K562 (cell line): ENCODE data around the gene UGT3A1. TPM values are rescaled to one million over a fixed set of nuclear protein-coding genes. Genes with fewer than 3 reads are reported as not detected.
A peak's percentile ranks its signal among the peaks of the same experiment; 100 is the strongest.

Source experiments
- ATAC-seq: fragments of 200-7000 bp; cut with Tn5 transposase; 3 replicates; pipeline ENCODE4 v1.9.1; 2020; ENCODE audit warnings: moderate library complexity
- BruUV-seq: library from RNA; stranded (reverse); fragments of 400-500 nt; replicated peaks from 2 replicates; lab custom pipeline; 2021; lab: Mats Ljungman, UMichigan
- CTCF ChIA-PET: fragments of 300-600 bp; formaldehyde crosslinking; extraction: SDS; loops from one replicate; lab custom pipeline; 2021; ENCODE audit warnings: low intra/inter-chr PET ratio; lab: Yijun Ruan, JAX
- POLR2A ChIA-PET: fragments of 300-600, 350-650 bp; sonication (Branson Sonifier 250); formaldehyde crosslinking; extraction: SDS; loops from one replicate; lab custom pipeline; 2021; ENCODE audit warnings: antibody characterized with exemption, inconsistent platforms; lab: Yijun Ruan, JAX
- DNase-seq, 4 experiments: peaks; one replicate each; pipeline versions ENCODE4 v3.0.0 to v3.0.0-alpha.2; 2011 to 2018; ENCODE audit warnings: low spot score in 3 of 4, mixed read lengths in 3 of 4; ENCODE audit errors: extremely low read depth in 1 of 4
- FAIRE-seq: peaks from 2 replicates; lab custom pipeline; 2011; peaks lifted over from hg19 to GRCh38; lab: Jason Lieb, UNC
- H2AFZ ChIP-seq: 2 replicates; pipeline ENCODE4 v1.6.0; 2011; ENCODE audit warnings: low read depth, low read length, control low read depth, inconsistent platforms
- H3K27ac ChIP-seq: fragments of 200-600 bp; 3 replicates; pipeline ENCODE4 v1.8.0; 2011; ENCODE audit warnings: low read depth, mild to moderate bottlenecking, control low read depth, inconsistent platforms, low read length, moderate library complexity, mixed read lengths; ENCODE audit errors: extremely low read depth
- H3K27me3 ChIP-seq, 2 experiments: fragments of 300-600 bp in 1 of 2; 2 replicates in 1 of 2; 3 replicates in 1 of 2; pipeline versions ENCODE4 v1.6.0 to v1.8.0; 2011; ENCODE audit warnings: inconsistent platforms in 2 of 2, low read length in 2 of 2, mild to moderate bottlenecking in 1 of 2, mixed read lengths in 1 of 2, moderate library complexity in 1 of 2; ENCODE audit not compliant: control insufficient read depth in 2 of 2, insufficient read depth in 2 of 2
- H3K36me3 ChIP-seq: fragments of 300-600 bp; 3 replicates; pipeline ENCODE4 v1.8.0; 2011; ENCODE audit warnings: mild to moderate bottlenecking, low read length, inconsistent platforms; ENCODE audit not compliant: control insufficient read depth, insufficient read depth
- H3K4me1 ChIP-seq, 2 experiments: fragments of 200-600 bp in 1 of 2; replicated peaks in 1 of 2; 2 replicates in 1 of 2; 3 replicates in 1 of 2; pipeline versions ENCODE4 v1.5.1 to v1.8.0; 2011; ENCODE audit warnings: inconsistent platforms in 2 of 2, low read length in 2 of 2, mild to moderate bottlenecking in 1 of 2, mixed read lengths in 1 of 2, moderate library complexity in 1 of 2; ENCODE audit not compliant: control insufficient read depth in 2 of 2, insufficient read depth in 2 of 2
- H3K4me2 ChIP-seq: 2 replicates; pipeline ENCODE4 v1.6.1; 2011; ENCODE audit warnings: low read length, control low read depth, inconsistent platforms, mixed read lengths; ENCODE audit not compliant: insufficient read depth
- H3K4me3 ChIP-seq: fragments of 200-600 bp; sonication (generic), shearing (Covaris generic); 2 replicates; pipeline ENCODE4 v1.5.1; 2016; ENCODE audit warnings: control low read depth, inconsistent platforms
- H3K79me2 ChIP-seq: fragments of 200-600 bp; 3 replicates; pipeline ENCODE4 v1.8.0; 2011; ENCODE audit warnings: low read length, inconsistent platforms; ENCODE audit not compliant: control insufficient read depth, insufficient read depth
- H3K9ac ChIP-seq, 2 experiments: 2 replicates each; pipeline versions ENCODE4 v1.6.0 to v1.6.1; 2011; ENCODE audit warnings: low read depth in 2 of 2, low read length in 2 of 2, control low read depth in 1 of 2, inconsistent platforms in 1 of 2, mild to moderate bottlenecking in 1 of 2, mixed read lengths in 1 of 2; ENCODE audit not compliant: insufficient read depth in 1 of 2
- H3K9me1 ChIP-seq: one replicate; pipeline ENCODE4 v1.6.0; 2011; ENCODE audit warnings: inconsistent platforms, mild to moderate bottlenecking, low read length, moderate library complexity; ENCODE audit not compliant: control insufficient read depth, insufficient read depth
- H3K9me3 ChIP-seq: replicated peaks from 2 replicates; pipeline ENCODE4 v1.5.1; 2011; ENCODE audit warnings: low read depth, low read length, inconsistent platforms; ENCODE audit not compliant: control insufficient read depth, insufficient read depth
- H4K20me1 ChIP-seq: replicated peaks from 2 replicates; pipeline ENCODE4 v1.6.1; 2011; ENCODE audit warnings: low read length, inconsistent platforms, mixed read lengths; ENCODE audit not compliant: control insufficient read depth, insufficient read depth
- CHD4 ChIP-seq: fragments of 200-600 bp; sonication (generic); IDR thresholded peaks from 3 replicates; pipeline ENCODE4 v1.6.1; 2012; ENCODE audit warnings: low read depth, mild to moderate bottlenecking, mixed read lengths, low read length, inconsistent platforms; ENCODE audit not compliant: insufficient read depth, insufficient replicate concordance, poor library complexity, severe bottlenecking
- KLF16 ChIP-seq: IDR thresholded peaks from 2 replicates; pipeline ENCODE4 v1.6.1; 2016; ENCODE audit warnings: antibody characterized with exemption
- MYBL2 ChIP-seq, 2 experiments: fragments of 450-650 bp in 1 of 2; sonication (generic) in 1 of 2; formaldehyde crosslinking in 1 of 2; IDR thresholded peaks; 2 replicates each; pipeline versions ENCODE4 v1.6.1 to v1.8.1; 2017 to 2022; ENCODE audit warnings: borderline replicate concordance in 1 of 2, inconsistent platforms in 1 of 2, low read depth in 1 of 2, mild to moderate bottlenecking in 1 of 2, missing genetic modification reagents in 1 of 2, moderate library complexity in 1 of 2
- RAD21 ChIP-seq, 2 experiments: fragments of 250-450 bp in 1 of 2; fragments of 450-650 bp in 1 of 2; sonication (Bioruptor Pico) in 1 of 2; formaldehyde crosslinking in 1 of 2; IDR thresholded peaks in 1 of 2; conservative IDR thresholded peaks in 1 of 2; 2 replicates each; pipeline versions ENCODE4 v1.4.0 to v1.8.0; 2020 to 2022; ENCODE audit warnings: mild to moderate bottlenecking in 2 of 2, moderate library complexity in 1 of 2
- REST ChIP-seq, 2 experiments: fragments of 450-650 bp; formaldehyde crosslinking in 1 of 2; IDR thresholded peaks; 2 replicates each; pipeline versions ENCODE4 v1.4.0 to v1.6.1; 2014 to 2020; ENCODE audit warnings: mild to moderate bottlenecking in 2 of 2, borderline replicate concordance in 1 of 2, low read depth in 1 of 2
- TAL1 ChIP-seq: fragments of 450-650 bp; IDR thresholded peaks from 2 replicates; pipeline ENCODE4 v1.6.1; 2016; ENCODE audit warnings: mild to moderate bottlenecking
- XRCC5 ChIP-seq: fragments of 200-400 bp; formaldehyde crosslinking; IDR thresholded peaks from 2 replicates; pipeline ENCODE4 v1.6.1; 2017; ENCODE audit warnings: low read depth, mild to moderate bottlenecking, low read length
- YY1 ChIP-seq, 3 experiments: IDR thresholded peaks; 2 replicates each; pipeline ENCODE4 v1.6.1; 2011; ENCODE audit warnings: low read length in 2 of 3, mild to moderate bottlenecking in 2 of 3, moderate library complexity in 2 of 3, borderline replicate concordance in 1 of 3, control low read depth in 1 of 3, low read depth in 1 of 3; ENCODE audit not compliant: insufficient read depth in 3 of 3, insufficient replicate concordance in 2 of 3, control insufficient read depth in 1 of 3, insufficient read length in 1 of 3; ENCODE audit errors: extremely low read depth in 1 of 3
- ZNF512 ChIP-seq: IDR thresholded peaks from 2 replicates; pipeline ENCODE4 v1.6.1; 2016; ENCODE audit warnings: missing genetic modification characterization, missing compliant biosample characterization
- WGBS: fragments of 100-300 bp; shearing (Covaris generic); methylation state at CpG from one replicate; pipeline ENCODE4 v1.1.6; 2016; ENCODE audit warnings: low coverage, mixed read lengths; ENCODE audit not compliant: insufficient coverage; ENCODE audit errors: missing lambda C conversion rate; 5-methylcytosine and 5-hydroxymethylcytosine counted together
- in situ Hi-C: fragments of 300-500 bp; cut with MboI; formaldehyde crosslinking; loops from 4 replicates; pipeline ENCODE4 v1.15.0; 2018; ENCODE audit warnings: inconsistent platforms, mixed read lengths
- intact Hi-C: fragments of 100-400 bp; cut with micrococcal nuclease; formaldehyde crosslinking; loops from 2 replicates; pipeline ENCODE4 v1.14.2; 2022
- polyA plus RNA-seq, 8 experiments: library from polyadenylated mRNA; depleted of rRNA in 4 of 8; stranded (reverse) in 5 of 8; unstranded in 3 of 8; fragments of >200 nt; fragmentation: Nextera tagmentation in 2 of 8; fragmentation: Illumina TruSeq in 1 of 8; extraction: Ambion mirVana in 2 of 8; extraction: Trizol in 1 of 8; gene quantifications; 2 replicates each; pipeline versions ENCODE4 v1.2.1 to v1.2.3, GENCODE V29; 2011 to 2014; ENCODE audit warnings: inconsistent platforms in 1 of 8, missing spikeins in 1 of 8
- total RNA-seq, 7 experiments: library from RNA; depleted of rRNA in 6 of 7; stranded (reverse); fragments of >200 nt in 6 of 7; fragmentation: Illumina TruSeq in 2 of 7; extraction: Trizol in 2 of 7; gene quantifications; 2 replicates each; pipeline versions ENCODE4 v1.2.1 to v1.2.3, GENCODE V29; 2011 to 2021; ENCODE audit warnings: low replicate concordance in 1 of 7

Gene UGT3A1
- total and polyA plus RNA-seq, 9 of the 15 experiments (the other 6 are each of a cell fraction or from before 2014, with no cell fraction given) = not detected

GRCh38 chr5:35963381-35963843 lies 27.8 kb downstream of the UGT3A1 start:
- ChIA-PET CTCF (interaction anchor here (0.6 to 0.7 kb wide), 2 partner anchors 451 to 1452 kb away, joined by 3 to 6 read pairs; no protein-coding TSS in a partner anchor), POLR2A (no interaction called here)
- no peaks in the 10 kb centered on the region for H3K4me1 ChIP-seq
- H3K9me3 ChIP-seq = no peaks in the 10 kb centered on the region
- H4K20me1 ChIP-seq = no peaks in the 10 kb centered on the region
- H3K27me3 ChIP-seq = no peaks in the 10 kb centered on the region; a peak in 1 of 5 replicates
- intact Hi-C loops (loop anchor here (1.0 to 10.0 kb wide), 6 partner anchors 79 to 729 kb away; no protein-coding TSS in a partner anchor), in situ Hi-C loops (no loop called here)
- H3K9ac ChIP-seq = no peak overlapping the region
- no peaks in the 10 kb centered on the region for H3K9me1 ChIP-seq
- peak overlapping the region; percentile 53; the same call in 1 of the 2 replicates for H3K4me2 ChIP-seq
- peak; percentile 97 for ATAC-seq
- 3% methylated on average over 8 of the region's 8 CpGs for WGBS
- H3K27ac ChIP-seq = no peak overlapping the region
- no peaks in the 10 kb centered on the region for H3K36me3 ChIP-seq
- FAIRE-seq = peak; percentile 51
- H3K79me2 ChIP-seq = no peaks in the 10 kb centered on the region
- BruUV-seq = no TSS peak
- peak overlapping the region; percentile 66 for H2AFZ ChIP-seq
- peak; percentile 48 to 58 (median 57) for DNase-seq
- no peak overlapping the region; the same call in 1 of the 2 replicates for H3K4me3 ChIP-seq
- peak; percentile 55; the same call in 1 of the 2 replicates for TF ChIP-seq REST (IDR thresholded peaks at IDR 0.05; ENCODE audit: borderline replicate concordance)
- TF ChIP-seq REST (CRISPR knock-in tag; IDR thresholded peaks at IDR 0.05; ENCODE audit: low read depth) = no peak
- peak; percentile 34 to 63; a peak in 3 of 4 replicates for TF ChIP-seq RAD21 (CRISPR knock-in tag; conservative IDR thresholded peaks at IDR 0.05 in 1 of 2, IDR thresholded peaks at IDR 0.05 in 1 of 2)
- no peak for TF ChIP-seq CHD4
- peak; percentile 68 for TF ChIP-seq KLF16
- no peak for TF ChIP-seq MYBL2 (IDR thresholded peaks at IDR 0.05; ENCODE audit: low read depth)
- no peak for TF ChIP-seq MYBL2 (CRISPR knock-in tag; IDR thresholded peaks at IDR 0.05; ENCODE audit: borderline replicate concordance)
- peak; percentile 70; the same call in 1 of the 2 replicates for TF ChIP-seq XRCC5
- peak in 1 of 3 experiments; percentile 48 for TF ChIP-seq YY1 (IDR thresholded peaks at IDR 0.05; ENCODE audit: borderline replicate concordance in 1 of 3, control insufficient read depth in 1 of 3, extremely low read depth in 1 of 3, insufficient read depth in 3 of 3, insufficient read length in 1 of 3, insufficient replicate concordance in 2 of 3, low read depth in 1 of 3, low read length in 2 of 3)
- 0 out of 2 replicates have a peak, but pooled peaks have one; percentile 4 for TF ChIP-seq TAL1
- TF ChIP-seq ZNF512 = peak; percentile 84
